GM23338 (cell line): ENCODE measurements around the gene LRMDA. TPM values are rescaled to one million over a fixed set of nuclear protein-coding genes. Genes with fewer than 3 reads are reported as not detected.
A peak's percentile ranks its signal among the peaks of the same experiment; 100 is the strongest.

Experiments used
- ATAC-seq: fragments of 200-7000 bp; cut with Tn5 transposase; 3 replicates; pipeline ENCODE4 v1.9.1; 2020
- DNase-seq: peaks from one replicate; pipeline ENCODE4 v3.0.0-alpha.2; 2015; ENCODE audit warnings: low spot score
- H2AFZ ChIP-seq: fragments of 200-600 bp; sonication (generic); 2 replicates; pipeline ENCODE4 v1.8.0; 2016; ENCODE audit warnings: antibody characterized with exemption, mild to moderate bottlenecking, moderate library complexity
- H3F3A ChIP-seq: fragments of 200-600 bp; sonication (generic); replicated peaks from 2 replicates; pipeline ENCODE4 v1.8.0; 2017; ENCODE audit warnings: antibody characterized with exemption, mixed run types, low read depth
- H3K27ac ChIP-seq: fragments of 200-600 bp; sonication (generic); 2 replicates; pipeline ENCODE4 v1.6.1; 2016; ENCODE audit warnings: low read depth
- H3K27me3 ChIP-seq: fragments of 200-600 bp; sonication (generic); 2 replicates; pipeline ENCODE4 v1.8.0; 2016; ENCODE audit warnings: mild to moderate bottlenecking, mixed run types, moderate library complexity; ENCODE audit not compliant: insufficient read depth
- H3K36me3 ChIP-seq: fragments of 200-600 bp; sonication (generic); 2 replicates; pipeline ENCODE4 v1.8.0; 2016; ENCODE audit warnings: mild to moderate bottlenecking; ENCODE audit not compliant: insufficient read depth
- H3K4me1 ChIP-seq: fragments of 200-600 bp; sonication (generic); 2 replicates; pipeline ENCODE4 v1.8.0; 2016; ENCODE audit warnings: mild to moderate bottlenecking, moderate library complexity; ENCODE audit not compliant: insufficient read depth
- H3K4me2 ChIP-seq: fragments of 200-600 bp; sonication (generic); 2 replicates; pipeline ENCODE4 v1.7.1; 2017; ENCODE audit warnings: mixed run types
- H3K4me3 ChIP-seq: fragments of 200-600 bp; sonication (generic); 2 replicates; pipeline ENCODE4 v1.6.1; 2016; ENCODE audit warnings: mixed run types
- H3K79me2 ChIP-seq: fragments of 200-600 bp; sonication (generic); replicated peaks from 2 replicates; pipeline ENCODE4 v1.8.0; 2017; ENCODE audit warnings: mild to moderate bottlenecking; ENCODE audit not compliant: insufficient read depth
- H3K9me2 ChIP-seq: fragments of 200-600 bp; sonication (generic); 2 replicates; pipeline ENCODE4 v1.8.0; 2017; ENCODE audit not compliant: insufficient read depth
- H4K20me1 ChIP-seq: fragments of 200-600 bp; sonication (generic); replicated peaks from 2 replicates; pipeline ENCODE4 v1.8.0; 2017; ENCODE audit warnings: mild to moderate bottlenecking; ENCODE audit not compliant: insufficient read depth
- H3K27ac Mint-ChIP-seq: 2 replicates; pipeline ENCODE4 v1.8.0; 2020; ENCODE audit warnings: inconsistent platforms, mild to moderate bottlenecking, moderate library complexity, mixed read lengths
- H3K27me3 Mint-ChIP-seq: 3 replicates; pipeline ENCODE4 v1.8.0; 2022; ENCODE audit warnings: low read depth, mild to moderate bottlenecking, moderate library complexity, mixed read lengths, inconsistent platforms; ENCODE audit not compliant: insufficient read depth, poor library complexity
- H3K36me3 Mint-ChIP-seq: 3 replicates; pipeline ENCODE4 v1.8.0; 2021; ENCODE audit warnings: low read depth, mild to moderate bottlenecking, inconsistent platforms, moderate library complexity, mixed read lengths
- H3K4me1 Mint-ChIP-seq: 3 replicates; pipeline ENCODE4 v1.8.0; 2020; ENCODE audit warnings: mild to moderate bottlenecking, inconsistent platforms, mixed read lengths
- H3K4me3 Mint-ChIP-seq: 3 replicates; pipeline ENCODE4 v1.8.0; 2021; ENCODE audit warnings: moderate library complexity, mild to moderate bottlenecking, inconsistent platforms, mixed read lengths
- H3K9me3 Mint-ChIP-seq: 3 replicates; pipeline ENCODE4 v1.8.0; 2020; ENCODE audit warnings: moderate library complexity, mild to moderate bottlenecking, inconsistent platforms, mixed read lengths
- EZH2 ChIP-seq: fragments of 200-600 bp; sonication (generic); IDR thresholded peaks from one replicate; pipeline ENCODE4 v1.8.0; 2017; ENCODE audit warnings: antibody characterized with exemption, mild to moderate bottlenecking, low read depth; ENCODE audit not compliant: unreplicated experiment
- EZH2phosphoT487 ChIP-seq: fragments of 200-600 bp; sonication (generic); IDR thresholded peaks from one replicate; pipeline ENCODE4 v1.8.1; 2018; ENCODE audit warnings: antibody characterized with exemption; ENCODE audit not compliant: unreplicated experiment
- JUNB ChIP-seq: IDR thresholded peaks from one replicate; pipeline ENCODE4 v1.6.1; 2016; ENCODE audit warnings: antibody characterized with exemption; ENCODE audit not compliant: unreplicated experiment
- REST ChIP-seq: IDR thresholded peaks from one replicate; pipeline ENCODE4 v1.6.1; 2018; ENCODE audit warnings: antibody characterized with exemption; ENCODE audit not compliant: unreplicated experiment
- STAT1 ChIP-seq: IDR thresholded peaks from one replicate; pipeline ENCODE4 v1.6.1; 2016; ENCODE audit warnings: antibody characterized with exemption; ENCODE audit not compliant: unreplicated experiment
- polyA plus RNA-seq: library from polyadenylated mRNA; unstranded; fragments of >200 nt; fragmentation: Nextera tagmentation; extraction: Ambion mirVana; gene quantifications from 2 replicates; pipeline ENCODE4 v1.2.1, GENCODE V29; 2016
- total RNA-seq: library from RNA; depleted of rRNA; stranded (reverse); fragments of >200 nt; shearing (Covaris generic); gene quantifications from 2 replicates; pipeline ENCODE4 v1.2.3, GENCODE V29; 2014
- TF ChIP-seq, protein P1 (sequence below), 2 experiments: fragments of 200-600 bp in 1 of 2; sonication (generic) in 1 of 2; conservative IDR thresholded peaks; 2 replicates each; pipeline versions ENCODE4 v1.5.1 to v1.6.1; 2016 to 2017; ENCODE audit warnings: antibody characterized with exemption in 2 of 2, low read depth in 2 of 2, mild to moderate bottlenecking in 2 of 2, moderate library complexity in 1 of 2

Gene LRMDA
- total and polyA plus RNA-seq, 2 experiments from 2014 or later = 0.90 to 1.8 TPM

DNA sequence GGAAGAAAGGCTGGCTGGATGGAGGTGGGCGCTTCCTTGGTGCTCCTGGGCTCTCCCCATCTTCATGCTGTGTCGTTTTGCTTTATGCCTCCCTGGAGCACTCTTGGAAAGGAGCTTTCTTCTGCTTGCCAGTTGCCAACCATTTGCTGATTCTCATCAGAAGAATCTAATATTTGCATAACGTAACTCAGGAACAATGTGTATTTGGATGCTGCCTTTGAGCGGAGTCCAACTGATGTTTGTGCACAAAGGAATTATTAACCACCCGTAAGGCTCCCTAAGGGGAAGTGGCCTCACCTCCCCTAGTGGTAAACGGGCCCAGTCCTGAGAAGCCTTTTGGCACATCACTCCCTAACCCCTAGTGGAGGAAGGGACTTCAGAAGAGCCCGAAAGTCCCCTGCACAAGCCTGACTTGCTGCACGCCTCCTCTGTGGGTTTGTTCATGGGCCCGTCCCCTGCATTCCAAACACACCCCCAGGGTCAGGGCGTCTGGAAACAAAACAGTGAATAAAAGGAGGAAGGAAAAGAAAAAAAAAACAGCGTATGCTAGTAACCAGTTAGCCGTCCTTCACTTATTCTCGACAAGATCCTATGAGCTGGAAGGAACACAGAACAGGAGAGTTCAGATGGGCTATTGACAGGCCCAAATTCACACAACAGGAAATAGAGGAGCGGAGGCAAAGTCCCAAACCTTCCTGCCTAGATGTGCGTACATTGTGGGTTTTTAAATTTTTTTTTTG lies 602.2 kb downstream of the LRMDA start:
- ATAC-seq (peak; percentile 73), DNase-seq (peak; percentile 50)
- Histone ChIP-seq H3K9me2 (no peaks in the 10 kb centered on the region), H3K79me2 (no peaks in the 10 kb centered on the region), H3K36me3 (no peaks in the 10 kb centered on the region), H2AFZ (0 out of 2 replicates have a peak overlapping the region, but pooled peaks have one; percentile 69), H4K20me1 (no peaks in the 10 kb centered on the region), H3K27ac (no peak overlapping the region), H3F3A (no peaks in the 10 kb centered on the region), H3K4me1 (peaks cover 4% of the 10 kb centered on the region), H3K4me3 (no peak overlapping the region), H3K27me3 (no peaks in the 10 kb centered on the region), H3K4me2 (no peak overlapping the region)
- TF ChIP-seq STAT1 (no peak), EZH2 (no peak), REST (no peak), EZH2phosphoT487 (no peak)
- TF ChIP-seq, protein P1, sequence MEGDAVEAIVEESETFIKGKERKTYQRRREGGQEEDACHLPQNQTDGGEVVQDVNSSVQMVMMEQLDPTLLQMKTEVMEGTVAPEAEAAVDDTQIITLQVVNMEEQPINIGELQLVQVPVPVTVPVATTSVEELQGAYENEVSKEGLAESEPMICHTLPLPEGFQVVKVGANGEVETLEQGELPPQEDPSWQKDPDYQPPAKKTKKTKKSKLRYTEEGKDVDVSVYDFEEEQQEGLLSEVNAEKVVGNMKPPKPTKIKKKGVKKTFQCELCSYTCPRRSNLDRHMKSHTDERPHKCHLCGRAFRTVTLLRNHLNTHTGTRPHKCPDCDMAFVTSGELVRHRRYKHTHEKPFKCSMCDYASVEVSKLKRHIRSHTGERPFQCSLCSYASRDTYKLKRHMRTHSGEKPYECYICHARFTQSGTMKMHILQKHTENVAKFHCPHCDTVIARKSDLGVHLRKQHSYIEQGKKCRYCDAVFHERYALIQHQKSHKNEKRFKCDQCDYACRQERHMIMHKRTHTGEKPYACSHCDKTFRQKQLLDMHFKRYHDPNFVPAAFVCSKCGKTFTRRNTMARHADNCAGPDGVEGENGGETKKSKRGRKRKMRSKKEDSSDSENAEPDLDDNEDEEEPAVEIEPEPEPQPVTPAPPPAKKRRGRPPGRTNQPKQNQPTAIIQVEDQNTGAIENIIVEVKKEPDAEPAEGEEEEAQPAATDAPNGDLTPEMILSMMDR (conservative IDR thresholded peaks at IDR 0.05; ENCODE audit: low read depth in 2 of 2) = peak; percentile 12 to 19; a peak in 1 of 4 replicates
- H3K36me3 Mint-ChIP-seq = peaks cover 3% of the 10 kb centered on the region; the same call in 2 of the 3 replicates
- no peak overlapping the region for H3K4me3 Mint-ChIP-seq
- H3K9me3 Mint-ChIP-seq = peaks cover 3% of the 10 kb centered on the region
- H3K4me1 Mint-ChIP-seq = peaks cover 28% of the 10 kb centered on the region
- no peak overlapping the region for H3K27ac Mint-ChIP-seq
- H3K27me3 Mint-ChIP-seq = no peaks in the 10 kb centered on the region

DNA sequence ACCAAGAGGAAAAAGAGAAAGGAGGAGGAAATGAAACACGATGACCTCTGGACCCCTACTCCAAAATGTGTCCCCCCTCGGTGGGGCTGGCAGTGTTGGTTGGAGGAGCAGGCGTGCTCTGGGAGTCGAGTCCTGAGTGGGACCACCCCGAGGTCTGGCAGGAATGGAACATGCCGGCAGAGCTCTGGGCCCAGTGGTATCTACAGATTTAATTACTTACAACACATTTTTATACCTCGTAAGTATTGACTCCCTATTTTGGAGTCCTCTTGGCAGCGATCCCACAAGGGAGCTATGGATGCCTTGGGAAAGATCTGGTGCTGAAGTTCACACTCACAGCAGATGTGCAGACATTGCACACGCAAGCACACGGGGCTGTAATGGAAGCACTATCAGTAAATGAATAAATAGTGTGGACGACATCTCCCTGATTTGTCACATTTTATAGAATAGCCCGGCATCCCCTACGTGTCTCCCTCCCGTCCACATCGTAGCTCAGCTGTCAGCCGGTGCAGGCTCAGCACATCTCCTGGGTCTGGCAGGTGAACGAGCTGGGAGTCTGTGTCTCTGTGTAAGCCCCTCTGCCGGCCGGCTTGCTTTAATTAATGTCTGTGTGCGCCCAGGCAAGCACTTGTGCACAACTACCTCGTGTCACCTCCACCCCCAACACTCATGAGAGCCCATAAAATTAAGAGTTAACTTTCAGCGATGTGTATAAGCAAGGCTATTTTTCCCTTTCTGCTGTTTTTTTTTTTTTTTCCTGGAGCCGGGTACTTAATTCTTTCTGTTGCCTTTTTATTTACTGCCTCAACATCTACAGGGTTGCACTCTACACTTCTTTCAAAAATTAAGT lies 603.2 kb downstream of the LRMDA start:
- no peaks in the 10 kb centered on the region for H3K9me2 ChIP-seq
- Mint-ChIP-seq H3K4me3 (no peak overlapping the region), H3K36me3 (peaks cover 7% of the 10 kb centered on the region; the same call in 2 of the 3 replicates), H3K27ac (0 out of 2 replicates have a peak overlapping the region, but pooled peaks have one; percentile 13), H3K9me3 (peaks cover 10% of the 10 kb centered on the region), H3K4me1 (peaks cover 28% of the 10 kb centered on the region), H3K27me3 (no peaks in the 10 kb centered on the region)
- H3K36me3 ChIP-seq = no peaks in the 10 kb centered on the region
- H3F3A ChIP-seq = no peaks in the 10 kb centered on the region
- H4K20me1 ChIP-seq = no peaks in the 10 kb centered on the region
- no peaks in the 10 kb centered on the region for H3K27me3 ChIP-seq
- peaks cover 4% of the 10 kb centered on the region for H3K4me1 ChIP-seq
- TF ChIP-seq EZH2 = no peak
- TF ChIP-seq, protein P1 (conservative IDR thresholded peaks at IDR 0.05; ENCODE audit: low read depth in 2 of 2) = no peak
- TF ChIP-seq STAT1 = no peak
- no peak for TF ChIP-seq JUNB
- ATAC-seq = no peak
- no peaks in the 10 kb centered on the region for H3K79me2 ChIP-seq
- no peak overlapping the region for H3K27ac ChIP-seq
- no peak for DNase-seq
- H3K4me2 ChIP-seq = no peak overlapping the region
- no peak overlapping the region for H2AFZ ChIP-seq
- no peak overlapping the region for H3K4me3 ChIP-seq
